Measurements from ENCODE around the gene ST3GAL4.

ST3GAL4 gene

GRCh38 chr11:126352934-126353801 is 2.3 kb upstream of the ST3GAL4 start:
- Histone ChIP-seq H3K4me1 (peaks cover 10% of the 10 kb centered on the region), H3K4me3 (ENCODE audit: low read depth, low read length) (no peak overlapping the region), H3K27me3 (no peaks in the 10 kb centered on the region), H3K9me3 (no peaks in the 10 kb centered on the region), H3K36me3 (no peaks in the 10 kb centered on the region)
- TF ChIP-seq CTCF (IDR thresholded peaks at IDR 0.05; ENCODE audit: low read depth, low read length), result no peak
- no peak for DNase-seq

GRCh38 chr11:126354631-126355323 is 709 bp upstream of the ST3GAL4 start:
- TF ChIP-seq CTCF (IDR thresholded peaks at IDR 0.05; ENCODE audit: low read depth, low read length), result no peak
- Histone ChIP-seq H3K4me1 (no peaks in the 10 kb centered on the region), H3K9me3 (no peaks in the 10 kb centered on the region), H3K4me3 (ENCODE audit: low read depth, low read length) (peak overlapping the region; percentile 68), H3K27me3 (no peaks in the 10 kb centered on the region), H3K36me3 (no peaks in the 10 kb centered on the region)
- no peak for DNase-seq

GRCh38 chr11:126355926-126356897 is 726 bp downstream of the ST3GAL4 start:
- H3K27me3 ChIP-seq, result no peaks in the 10 kb centered on the region
- no peak for DNase-seq
- peak overlapping the region; percentile 68 for H3K4me3 ChIP-seq (ENCODE audit: low read depth, low read length)
- H3K4me1 ChIP-seq, result no peaks in the 10 kb centered on the region
- no peaks in the 10 kb centered on the region for H3K36me3 ChIP-seq
- H3K9me3 ChIP-seq, result no peaks in the 10 kb centered on the region
- TF ChIP-seq CTCF (IDR thresholded peaks at IDR 0.05; ENCODE audit: low read depth, low read length), result no peak

- no peaks in the 10 kb centered on the region for H3K36me3 ChIP-seq
- no peaks in the 10 kb centered on the region for H3K27me3 ChIP-seq
- no peak for DNase-seq
- H3K4me1 ChIP-seq, result no peaks in the 10 kb centered on the region
- peak overlapping the region; percentile 68 for H3K4me3 ChIP-seq (ENCODE audit: low read depth, low read length)
- H3K9me3 ChIP-seq, result no peaks in the 10 kb centered on the region
- no peak for TF ChIP-seq CTCF (IDR thresholded peaks at IDR 0.05; ENCODE audit: low read depth, low read length)
Measured at GRCh38 chr11:126357055-126357962, 1.8 kb downstream of the ST3GAL4 start.

- no peak for DNase-seq
- H3K4me3 ChIP-seq (ENCODE audit: low read depth, low read length), result peak overlapping the region; percentile 68
- no peaks in the 10 kb centered on the region for H3K4me1 ChIP-seq
- no peak for TF ChIP-seq CTCF (IDR thresholded peaks at IDR 0.05; ENCODE audit: low read depth, low read length)
- H3K36me3 ChIP-seq, result no peaks in the 10 kb centered on the region
- H3K27me3 ChIP-seq, result no peaks in the 10 kb centered on the region
- H3K9me3 ChIP-seq, result no peaks in the 10 kb centered on the region
Measured at GRCh38 chr11:126357969-126358762, 2.7 kb downstream of the ST3GAL4 start.

Measured in BE2C (cell line).